T-helper 9 cell (primary cell): ENCODE results near the gene AKAP6.
"Not testable (repeated sequence)": the region's sequence is repeated elsewhere in the genome, so short reads cannot be mapped to it uniquely, and the experiment has no call there.

Experiments used
- DNase-seq: peaks from one replicate; pipeline ENCODE4 v3.0.0-alpha.2; 2020

Gene AKAP6

GRCh38 chr14:32449648-32450047, 120.5 kb downstream of the AKAP6 start:
- DNase-seq, result no peak

DNA sequence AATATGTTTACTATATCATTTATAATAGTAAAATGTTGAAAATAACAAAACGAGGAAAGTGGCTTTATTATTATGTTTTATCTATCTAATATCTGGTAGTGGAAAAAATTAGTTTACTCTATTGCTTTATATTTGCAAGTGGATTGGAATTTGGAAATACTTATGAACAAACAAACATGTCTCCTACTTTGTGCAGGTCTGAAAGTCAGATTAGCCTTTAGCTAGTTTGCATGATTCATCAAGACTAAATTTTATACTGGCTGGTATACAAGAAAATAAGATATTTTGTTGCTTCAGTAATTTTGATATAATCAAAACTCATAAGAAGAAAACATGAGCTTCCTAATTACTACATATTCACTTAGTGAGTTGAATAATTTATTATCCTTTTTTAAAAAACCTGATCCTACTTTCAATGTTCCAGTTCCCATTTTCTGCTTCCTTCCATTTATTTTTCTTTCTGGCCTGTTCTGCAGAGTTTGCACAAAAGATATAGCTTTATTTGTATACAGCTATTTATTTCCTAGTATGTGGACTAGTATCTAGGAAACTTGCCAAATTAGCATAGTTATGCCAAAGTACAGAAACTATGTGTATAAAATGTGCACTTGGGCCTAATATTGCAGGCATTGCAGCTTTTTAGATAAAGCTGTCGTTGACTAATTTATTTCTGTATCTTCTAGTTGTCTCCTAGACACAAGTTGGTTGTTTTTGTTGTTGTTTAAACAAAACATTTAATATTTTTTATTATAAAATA, 122.0 kb downstream of the AKAP6 start:
- no peak for DNase-seq

- DNase-seq, result no peak
These were observed 125.0 kb downstream of the AKAP6 start for GRCh38 chr14:32453857-32454810.

GRCh38 chr14:32457213-32457920, 128.3 kb downstream of the AKAP6 start:
- no peak for DNase-seq

DNA sequence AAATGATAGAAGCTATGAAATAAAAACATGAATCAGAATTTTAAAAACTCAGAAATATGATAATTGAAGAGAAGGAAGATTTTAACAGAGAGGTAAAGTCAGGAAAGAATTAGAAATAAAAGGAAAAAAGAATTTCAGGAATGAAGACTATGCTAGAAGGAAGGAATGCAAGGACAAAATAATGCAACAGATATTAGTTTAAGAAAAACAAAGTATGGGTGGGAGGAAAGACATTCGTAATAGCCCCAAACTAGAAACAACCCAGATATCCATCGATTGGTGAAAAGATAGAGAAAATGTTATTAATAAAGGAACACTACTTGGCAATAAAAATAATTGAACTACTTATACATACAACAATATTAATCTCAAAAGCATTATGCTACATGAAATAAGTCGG, 129.6 kb downstream of the AKAP6 start:
- DNase-seq, result no peak

DNA sequence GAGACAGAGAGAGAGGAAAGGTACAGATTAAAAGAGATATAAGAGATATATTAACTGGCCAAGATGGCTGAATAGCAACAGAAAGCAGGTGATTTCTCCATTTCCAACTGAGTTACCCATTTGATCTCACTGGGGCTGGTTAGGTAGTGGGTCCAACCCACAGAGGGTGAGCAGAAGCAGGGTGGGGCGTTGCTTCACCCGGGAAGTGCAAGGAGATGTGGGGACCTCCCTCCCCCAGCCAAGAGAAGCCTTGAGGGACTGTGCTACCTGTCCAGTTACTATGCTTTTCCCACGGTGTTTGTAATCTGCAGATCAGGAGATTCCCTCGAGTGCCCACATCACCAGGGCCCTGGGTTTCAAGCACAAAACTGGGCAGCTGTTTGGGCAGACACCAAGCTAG, 131.2 kb downstream of the AKAP6 start:
- no peak for DNase-seq

DNA sequence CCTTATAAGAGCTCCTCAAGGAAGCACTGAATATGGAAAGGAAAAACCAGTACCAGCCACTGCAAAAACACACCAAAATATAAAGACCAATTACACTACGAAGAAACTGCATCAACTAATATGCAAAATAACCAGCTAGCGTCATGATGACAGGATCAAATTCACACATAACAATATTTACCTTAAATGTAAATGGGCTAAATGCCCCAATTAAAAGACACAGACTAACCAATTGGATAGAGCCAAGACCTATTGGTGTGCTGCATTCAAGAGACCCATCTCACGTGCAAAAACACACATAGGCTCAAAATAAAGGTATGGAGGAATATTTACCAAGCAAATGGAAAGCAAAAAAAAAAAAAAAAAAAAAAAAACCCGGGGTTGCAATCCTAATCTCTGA, 133.5 kb downstream of the AKAP6 start:
- DNase-seq, result not testable (repeated sequence)

DNA sequence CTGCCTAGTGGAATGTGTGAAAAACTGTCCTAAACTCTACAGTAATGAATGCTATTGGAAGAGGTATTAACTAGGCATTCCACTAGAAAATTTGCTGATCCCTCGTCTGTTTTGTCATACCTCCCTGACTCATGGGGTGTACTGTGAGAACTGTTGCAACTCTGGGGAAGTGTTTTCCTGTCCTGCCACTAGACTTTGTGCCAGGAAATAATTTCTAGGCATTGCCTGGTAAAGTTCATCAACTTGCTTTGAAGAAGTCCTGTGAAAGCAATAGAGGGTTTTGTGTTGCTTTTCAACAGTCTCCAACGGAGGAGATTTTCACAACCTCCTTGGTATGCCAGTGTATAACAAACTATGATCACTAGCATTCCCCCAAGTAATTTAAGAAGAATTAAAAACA, 139.9 kb downstream of the AKAP6 start:
- no peak for DNase-seq

DNA sequence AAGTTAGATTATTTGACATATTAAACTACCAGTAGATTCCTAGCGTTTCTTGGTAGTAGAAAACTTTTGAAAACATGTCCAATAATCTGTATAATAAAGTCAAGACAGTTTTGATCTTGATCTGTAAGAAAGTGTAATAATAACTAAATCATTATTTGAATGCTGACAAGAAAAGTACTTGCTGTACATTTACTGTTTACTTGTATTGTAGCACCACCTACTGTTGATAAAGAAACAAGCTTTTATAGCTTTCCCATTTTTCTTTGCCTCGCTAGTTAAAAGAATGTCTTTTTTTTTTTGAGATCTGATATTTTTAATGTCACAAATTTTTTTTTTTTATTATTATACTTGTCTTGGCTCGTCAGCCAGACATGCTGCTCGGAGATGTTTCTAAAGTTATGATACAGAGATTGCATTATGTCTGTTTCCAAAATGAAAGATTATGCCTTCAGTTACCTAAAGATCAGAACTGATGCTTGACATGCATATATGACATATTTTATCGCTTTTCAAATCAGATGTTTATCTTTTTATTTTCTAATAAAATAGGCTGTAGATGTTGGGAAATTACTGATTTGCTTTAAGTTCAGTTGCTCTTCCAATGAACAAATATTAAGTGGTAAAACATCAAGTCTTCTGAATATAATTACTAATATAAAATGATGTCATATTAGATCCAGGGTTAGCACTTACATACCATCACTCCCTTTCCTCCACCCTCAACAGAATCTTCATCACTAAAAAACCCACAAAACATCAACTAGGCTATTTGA, 140.5 kb downstream of the AKAP6 start:
- DNase-seq, result no peak

GRCh38 chr14:32470161-32470715, 141.1 kb downstream of the AKAP6 start:
- no peak for DNase-seq

GRCh38 chr14:32471181-32471580, 142.1 kb downstream of the AKAP6 start:
- DNase-seq, result no peak

DNA sequence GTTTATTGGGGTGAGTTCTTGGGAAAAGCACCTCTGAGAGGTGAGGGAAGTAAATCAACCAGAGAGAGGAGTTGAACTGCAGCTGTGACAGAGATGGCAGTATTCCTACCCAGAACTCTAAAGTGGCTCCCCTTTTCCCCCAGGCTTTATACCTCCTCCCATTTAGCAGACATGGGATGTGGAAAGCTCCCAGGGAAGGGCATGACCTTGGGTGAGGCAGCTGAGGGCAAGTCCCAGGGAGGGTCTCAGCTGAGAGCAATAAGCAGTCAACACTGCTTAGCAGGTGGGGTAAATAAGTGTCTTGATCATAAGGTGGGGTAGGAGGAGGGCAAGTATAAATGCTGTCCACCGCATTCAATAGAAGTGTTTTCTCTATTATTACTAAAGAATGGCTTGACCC, 143.0 kb downstream of the AKAP6 start:
- no peak for DNase-seq

DNA sequence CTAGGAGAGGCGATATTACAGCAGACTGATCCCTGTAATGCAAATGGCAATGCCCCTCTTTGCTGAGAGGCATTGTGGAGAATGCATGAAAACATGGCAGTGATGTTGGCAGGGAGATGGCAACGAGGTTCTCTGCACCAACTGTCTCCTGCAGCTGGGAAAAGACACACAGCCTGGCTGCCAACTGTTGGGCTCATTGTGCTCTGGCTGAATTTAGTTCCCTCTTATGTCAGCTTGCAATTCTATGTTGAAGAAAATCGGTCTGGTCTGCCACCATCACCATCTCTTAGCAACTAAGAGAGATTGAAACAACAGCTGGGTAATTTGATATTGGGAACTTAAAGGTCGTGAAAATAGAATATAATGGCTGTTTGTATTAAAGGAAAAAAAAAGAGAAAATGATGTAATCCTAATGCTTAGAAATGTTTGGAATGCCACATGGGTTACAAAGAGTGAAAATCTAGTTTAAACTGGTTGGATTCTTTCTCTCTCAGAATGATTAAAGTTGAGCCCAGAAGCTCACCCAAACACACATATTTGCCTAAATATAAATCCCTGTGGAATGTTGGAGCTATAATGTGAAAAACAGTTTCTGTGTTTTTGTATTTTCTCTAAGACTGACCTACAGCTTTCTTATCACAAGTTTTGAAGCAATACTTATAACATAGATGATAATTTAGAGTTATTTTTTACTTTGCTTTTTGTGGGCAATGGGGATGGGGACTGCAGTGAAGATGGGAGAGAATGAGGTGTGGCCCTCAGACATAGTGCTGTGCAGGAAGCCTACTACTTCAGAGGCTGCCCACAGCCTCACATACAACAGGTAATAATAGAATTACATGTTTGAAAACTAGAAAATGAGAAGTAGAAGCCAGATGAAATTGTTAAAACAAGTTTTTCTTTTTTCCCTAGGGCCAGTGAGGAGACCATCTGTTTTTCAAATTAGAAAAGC, 143.7 kb downstream of the AKAP6 start:
- DNase-seq, result no peak

- no peak for DNase-seq
These were observed 144.4 kb downstream of the AKAP6 start for GRCh38 chr14:32473464-32473855.

- DNase-seq, result no peak
These were observed 145.5 kb downstream of the AKAP6 start for GRCh38 chr14:32474478-32475195.

- DNase-seq, result no peak
These were observed 147.4 kb downstream of the AKAP6 start for GRCh38 chr14:32476532-32476931.

GRCh38 chr14:32477396-32477795, 148.3 kb downstream of the AKAP6 start:
- no peak for DNase-seq

- DNase-seq, result no peak
These were observed 149.0 kb downstream of the AKAP6 start for GRCh38 chr14:32478050-32478449.

- DNase-seq, result no peak
These were observed 151.2 kb downstream of the AKAP6 start for GRCh38 chr14:32480337-32480736.

GRCh38 chr14:32481707-32482106, 152.6 kb downstream of the AKAP6 start:
- no peak for DNase-seq
